MM.1S (cell line): Measurements from ENCODE around the gene SHC4.

ENCODE experiments used
- DNase-seq: peaks from one replicate; pipeline ENCODE4 v3.0.0-alpha.2; 2015
- H2AFZ ChIP-seq: fragments of 300-600 bp; sonication (generic); 2 replicates; pipeline ENCODE4 v1.6.0; 2016; ENCODE audit warnings: antibody characterized with exemption, low read length
- H3F3A ChIP-seq: fragments of 300-600 bp; sonication (generic); 2 replicates; pipeline ENCODE4 v1.6.1; 2016; ENCODE audit warnings: mild to moderate bottlenecking, antibody characterized with exemption, low read length, moderate library complexity, mixed read lengths; ENCODE audit not compliant: insufficient read depth
- H3K27ac ChIP-seq: fragments of 300-600 bp; sonication (generic); 2 replicates; pipeline ENCODE4 v1.5.1; 2016; ENCODE audit warnings: mild to moderate bottlenecking, low read length
- H3K27me3 ChIP-seq: fragments of 300-600 bp; sonication (generic); replicated peaks from 2 replicates; pipeline ENCODE4 v1.6.0; 2016; ENCODE audit warnings: low read length; ENCODE audit not compliant: insufficient read depth
- H3K36me3 ChIP-seq: fragments of 300-600 bp; sonication (generic); replicated peaks from 2 replicates; pipeline ENCODE4 v1.6.1; 2016; ENCODE audit warnings: mild to moderate bottlenecking, low read length, mixed read lengths; ENCODE audit not compliant: insufficient read depth
- H3K4me1 ChIP-seq: fragments of 300-600 bp; sonication (generic); 2 replicates; pipeline ENCODE4 v1.6.1; 2016; ENCODE audit warnings: low read length, mixed read lengths
- H3K4me2 ChIP-seq: fragments of 300-600 bp; sonication (generic); 2 replicates; pipeline ENCODE4 v1.6.0; 2016; ENCODE audit warnings: low read depth, low read length
- H3K4me3 ChIP-seq: fragments of 300-600 bp; sonication (generic); 2 replicates; pipeline ENCODE4 v1.5.1; 2016; ENCODE audit warnings: low read length, mixed read lengths
- H3K79me2 ChIP-seq: fragments of 300-600 bp; sonication (generic); 2 replicates; pipeline ENCODE4 v1.6.1; 2016; ENCODE audit warnings: mixed run types, low read length, mixed read lengths
- H3K9ac ChIP-seq: fragments of 300-600 bp; sonication (generic); 2 replicates; pipeline ENCODE4 v1.6.1; 2016; ENCODE audit warnings: low read length, mixed read lengths
- H3K9me2 ChIP-seq: fragments of 300-600 bp; sonication (generic); replicated peaks from 2 replicates; pipeline ENCODE4 v1.6.1; 2016; ENCODE audit warnings: mild to moderate bottlenecking, low read length, mixed read lengths; ENCODE audit not compliant: insufficient read depth
- H3K9me3 ChIP-seq: fragments of 300-600 bp; sonication (generic); replicated peaks from 2 replicates; pipeline ENCODE4 v1.6.1; 2016; ENCODE audit warnings: mild to moderate bottlenecking, low read length, mixed read lengths; ENCODE audit not compliant: insufficient read depth
- H4K20me1 ChIP-seq: fragments of 300-600 bp; sonication (generic); 2 replicates; pipeline ENCODE4 v1.6.1; 2016; ENCODE audit warnings: mild to moderate bottlenecking, low read length, moderate library complexity, mixed read lengths; ENCODE audit not compliant: insufficient read depth
- CTCF ChIP-seq: fragments of 300-600 bp; sonication (generic); IDR thresholded peaks from 2 replicates; pipeline ENCODE4 v1.5.1; 2016; ENCODE audit warnings: antibody characterized with exemption, low read length, mixed read lengths
- EZH2 ChIP-seq: fragments of 300-600 bp; sonication (generic); optimal IDR thresholded peaks from 2 replicates; pipeline ENCODE3; 2017; ENCODE audit warnings: low read depth, mild to moderate bottlenecking, antibody characterized with exemption, low read length, mixed read lengths
- EZH2phosphoT487 ChIP-seq: fragments of 300-600 bp; sonication (generic); IDR thresholded peaks from 2 replicates; pipeline ENCODE4 v1.6.1; 2018; ENCODE audit warnings: antibody characterized with exemption, low read length

SHC4 gene

DNA sequence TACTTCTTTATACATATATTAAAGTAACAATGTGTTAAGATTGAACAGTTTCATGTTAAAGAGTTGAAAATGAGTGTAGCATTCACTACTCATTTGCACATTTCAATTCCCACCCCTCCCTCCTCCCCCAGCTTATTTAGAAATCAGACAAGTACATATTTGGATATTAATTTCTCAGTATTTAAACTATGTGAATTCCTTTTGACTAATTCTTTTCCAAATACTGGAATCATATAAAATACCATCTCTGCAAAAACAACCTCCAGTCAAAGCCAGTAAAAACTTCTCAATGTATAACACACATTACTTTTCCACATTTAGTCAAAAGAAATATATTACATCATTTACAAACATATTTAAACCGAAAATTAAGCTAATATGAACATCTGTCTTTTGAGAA is 25.5 kb upstream of the SHC4 start:
- TF ChIP-seq EZH2phosphoT487 = no peak
- TF ChIP-seq CTCF = no peak
- TF ChIP-seq EZH2 = no peak

DNA sequence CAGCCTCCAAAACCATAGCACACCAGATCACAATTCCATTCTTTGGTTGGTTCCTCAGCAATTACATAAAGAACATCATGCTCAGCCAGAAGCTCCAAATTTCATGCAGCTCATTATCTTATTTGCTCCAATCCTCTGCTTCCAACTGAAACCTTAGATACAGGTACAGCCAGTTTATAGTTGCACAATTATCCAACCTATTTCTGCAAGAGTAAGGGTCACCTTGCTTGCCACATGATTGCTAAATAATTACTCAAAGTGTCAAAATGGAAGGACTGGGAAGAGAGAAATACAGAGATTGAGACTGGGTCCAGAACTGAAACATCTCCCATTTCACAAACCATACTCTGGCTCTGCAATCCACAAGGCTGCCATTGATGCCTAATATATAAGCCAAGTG is 23.4 kb upstream of the SHC4 start:
- Histone ChIP-seq H4K20me1 (no peaks in the 10 kb centered on the region), H3K9me2 (no peaks in the 10 kb centered on the region), H3K79me2 (no peaks in the 10 kb centered on the region), H3F3A (no peaks in the 10 kb centered on the region), H3K4me2 (no peak overlapping the region), H3K4me3 (no peak overlapping the region), H3K9ac (no peak overlapping the region), H3K36me3 (no peaks in the 10 kb centered on the region), H3K27me3 (no peaks in the 10 kb centered on the region), H3K9me3 (no peaks in the 10 kb centered on the region), H3K4me1 (no peaks in the 10 kb centered on the region), H3K27ac (no peak overlapping the region), H2AFZ (no peak overlapping the region)
- TF ChIP-seq CTCF (no peak), EZH2phosphoT487 (no peak)
- DNase-seq = no peak

More for the DNA sequence above, 25.5 kb upstream of the SHC4 start:
- H3F3A ChIP-seq = no peaks in the 10 kb centered on the region
- H3K36me3 ChIP-seq = no peaks in the 10 kb centered on the region
- H3K4me1 ChIP-seq = no peaks in the 10 kb centered on the region
- H3K27ac ChIP-seq = no peak overlapping the region
- H3K27me3 ChIP-seq = no peaks in the 10 kb centered on the region
- H3K9me3 ChIP-seq = no peaks in the 10 kb centered on the region
- no peak overlapping the region for H2AFZ ChIP-seq
- no peaks in the 10 kb centered on the region for H3K9me2 ChIP-seq
- H3K9ac ChIP-seq = no peak overlapping the region
- H3K4me3 ChIP-seq = no peak overlapping the region
- H3K4me2 ChIP-seq = no peak overlapping the region
- DNase-seq = no peak
- no peaks in the 10 kb centered on the region for H4K20me1 ChIP-seq
- H3K79me2 ChIP-seq = no peaks in the 10 kb centered on the region

GRCh38 chr15:48986240-48986639 is 22.5 kb upstream of the SHC4 start:
- TF ChIP-seq EZH2 = no peak
- no peak for TF ChIP-seq CTCF
- no peak for TF ChIP-seq EZH2phosphoT487
- Histone ChIP-seq H3K9ac (no peak overlapping the region), H3K27ac (no peak overlapping the region), H3K79me2 (no peaks in the 10 kb centered on the region), H3K4me1 (no peaks in the 10 kb centered on the region), H3K4me2 (no peak overlapping the region), H3F3A (no peaks in the 10 kb centered on the region), H3K36me3 (no peaks in the 10 kb centered on the region), H4K20me1 (no peaks in the 10 kb centered on the region), H3K9me2 (no peaks in the 10 kb centered on the region), H3K27me3 (no peaks in the 10 kb centered on the region), H3K9me3 (no peaks in the 10 kb centered on the region), H2AFZ (no peak overlapping the region), H3K4me3 (no peak overlapping the region)
- no peak for DNase-seq

- no peak overlapping the region for H2AFZ ChIP-seq
- H3K27ac ChIP-seq = no peak overlapping the region
- no peaks in the 10 kb centered on the region for H3K79me2 ChIP-seq
- TF ChIP-seq EZH2phosphoT487 (no peak), CTCF (no peak)
- H3K27me3 ChIP-seq = no peaks in the 10 kb centered on the region
- H3K4me2 ChIP-seq = no peak overlapping the region
- no peaks in the 10 kb centered on the region for H3K4me1 ChIP-seq
- no peak overlapping the region for H3K4me3 ChIP-seq
- H3F3A ChIP-seq = no peaks in the 10 kb centered on the region
- H4K20me1 ChIP-seq = no peaks in the 10 kb centered on the region
- no peaks in the 10 kb centered on the region for H3K9me2 ChIP-seq
- H3K9ac ChIP-seq = no peak overlapping the region
- no peaks in the 10 kb centered on the region for H3K36me3 ChIP-seq
- no peaks in the 10 kb centered on the region for H3K9me3 ChIP-seq
- no peak for DNase-seq
These were observed 21.8 kb upstream of the SHC4 start for GRCh38 chr15:48985516-48985915.
